GM11168 (cell line): Measurements from ENCODE around the gene MXD4.

ENCODE experiments used
- in situ Hi-C: fragments of 300-500 bp; cut with MboI; formaldehyde crosslinking; loops from one replicate; pipeline ENCODE4 v1.12.0; 2022; ENCODE audit warnings: low sequenced_read_pairs; ENCODE audit not compliant: unreplicated experiment

MXD4 gene

DNA sequence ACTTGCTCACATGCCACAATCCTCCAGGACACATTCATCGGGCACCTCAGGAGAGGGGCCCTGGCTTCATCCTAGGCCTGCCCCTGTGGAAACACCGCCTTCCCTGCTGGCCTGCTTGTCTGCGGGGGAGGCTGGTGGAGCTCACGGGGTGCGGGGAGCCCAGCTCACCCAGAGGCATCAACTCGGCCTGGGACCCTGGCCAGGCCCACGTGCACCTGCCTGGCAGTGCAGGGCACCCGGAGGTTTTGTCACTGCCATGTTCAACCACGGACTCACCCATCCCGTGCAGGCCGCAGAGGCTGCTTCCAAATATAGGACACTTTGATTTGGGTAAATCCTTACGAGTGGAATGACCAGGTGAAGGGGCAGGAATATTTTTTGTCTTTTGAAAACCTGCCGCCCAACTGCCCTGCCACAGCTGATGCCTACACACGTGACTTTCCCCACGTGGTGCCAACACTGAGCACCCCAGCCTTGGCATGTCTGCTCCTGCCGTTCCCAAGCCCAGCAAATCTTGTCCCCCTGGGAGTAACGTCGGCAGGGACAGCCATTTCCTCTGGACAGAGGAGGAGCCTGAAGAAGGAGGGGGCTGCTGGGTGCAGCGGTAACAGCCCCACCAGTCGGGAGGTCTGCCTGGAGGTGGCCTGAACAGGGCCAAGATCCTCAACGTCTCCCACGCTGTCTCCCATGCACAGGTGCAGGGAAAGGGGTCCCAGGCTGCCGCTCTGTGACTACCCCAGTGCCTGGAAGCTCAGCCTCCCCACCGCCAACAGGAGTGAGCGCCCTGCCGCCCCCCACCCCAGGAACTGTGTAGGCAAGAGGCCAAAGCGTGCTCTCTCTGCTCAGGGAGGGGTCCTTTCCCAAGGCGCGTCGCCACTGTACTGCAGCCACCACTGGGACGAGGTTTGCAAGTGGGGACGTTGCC is 8.5 kb downstream of the MXD4 start:
- in situ Hi-C loops: no loop called here

- in situ Hi-C loops: no loop called here
Observed at GRCh38 chr4:2252530-2253091, 9.3 kb downstream of the MXD4 start.

- in situ Hi-C loops: no loop called here
Observed at GRCh38 chr4:2251795-2252529, 9.9 kb downstream of the MXD4 start.

DNA sequence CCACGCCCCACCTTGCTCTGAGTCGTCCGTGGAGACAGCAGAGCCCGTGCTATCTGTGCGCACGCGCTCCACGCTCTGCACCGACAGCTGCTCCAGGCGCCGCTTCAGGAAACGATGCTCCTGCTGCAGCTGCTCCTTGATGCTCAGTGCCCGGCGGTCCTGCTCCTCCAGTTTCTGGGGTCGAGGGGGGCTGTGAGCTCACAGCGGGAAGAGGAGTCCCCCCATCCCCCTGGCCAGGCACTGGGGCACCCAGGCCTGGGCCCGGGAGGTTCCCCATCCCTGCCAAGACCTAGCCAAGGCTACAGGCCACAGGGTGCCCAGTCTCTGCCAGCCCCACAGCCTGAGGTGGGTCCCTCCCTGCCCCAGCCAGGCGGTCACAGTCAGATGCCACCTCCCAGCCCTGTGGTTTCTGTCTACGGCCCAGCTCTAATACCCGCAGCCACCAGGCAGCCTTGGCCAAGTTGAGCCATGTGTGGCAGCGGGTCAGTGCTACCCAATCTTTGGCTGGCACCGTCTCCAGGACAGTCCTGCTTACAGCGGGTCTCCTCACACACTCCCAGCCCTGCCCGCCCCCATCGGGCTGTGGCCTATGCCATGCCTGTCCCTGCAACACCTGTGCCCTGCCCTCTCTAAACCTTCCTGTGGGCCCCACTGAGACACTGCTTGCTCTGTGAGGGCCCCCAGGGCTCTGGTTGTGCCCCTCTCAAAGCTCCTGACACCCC is 10.7 kb downstream of the MXD4 start:
- in situ Hi-C loops: no loop called here

DNA sequence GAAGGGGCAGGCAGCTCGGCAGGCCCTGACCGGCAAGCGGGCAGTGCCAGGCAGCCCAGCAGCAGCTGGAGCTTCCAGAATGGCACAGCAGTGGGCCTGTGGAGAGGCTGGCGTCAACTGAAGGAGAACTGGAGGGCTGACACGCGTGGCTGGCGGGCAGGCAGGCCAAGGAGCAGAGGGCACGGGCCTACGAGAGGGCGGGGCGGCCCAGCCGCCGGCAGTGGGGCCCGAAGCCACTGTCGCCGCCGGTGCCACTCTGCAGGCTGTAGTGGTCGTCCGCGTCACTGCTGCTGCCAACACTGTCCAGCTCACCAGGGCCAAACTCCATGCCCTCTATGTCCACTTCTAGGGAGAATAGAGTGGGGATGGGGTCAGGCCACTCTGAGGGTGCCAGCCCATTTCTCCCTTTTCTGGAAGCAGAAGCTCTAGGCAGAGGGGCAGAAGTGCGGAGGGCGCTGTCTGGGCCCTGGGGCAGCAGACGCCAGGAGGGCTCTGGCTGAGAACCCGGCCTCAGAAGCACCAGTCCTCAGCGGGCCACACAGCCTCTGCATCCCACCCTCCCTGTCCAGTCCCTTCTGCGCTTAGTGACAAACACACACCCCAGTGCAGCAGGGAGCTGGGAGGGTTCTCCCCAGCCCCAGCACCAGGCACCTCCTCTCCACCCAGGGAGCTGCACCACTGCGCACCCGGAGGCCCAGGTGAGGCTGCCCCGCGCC is 11.4 kb downstream of the MXD4 start:
- in situ Hi-C loops: no loop called here

DNA sequence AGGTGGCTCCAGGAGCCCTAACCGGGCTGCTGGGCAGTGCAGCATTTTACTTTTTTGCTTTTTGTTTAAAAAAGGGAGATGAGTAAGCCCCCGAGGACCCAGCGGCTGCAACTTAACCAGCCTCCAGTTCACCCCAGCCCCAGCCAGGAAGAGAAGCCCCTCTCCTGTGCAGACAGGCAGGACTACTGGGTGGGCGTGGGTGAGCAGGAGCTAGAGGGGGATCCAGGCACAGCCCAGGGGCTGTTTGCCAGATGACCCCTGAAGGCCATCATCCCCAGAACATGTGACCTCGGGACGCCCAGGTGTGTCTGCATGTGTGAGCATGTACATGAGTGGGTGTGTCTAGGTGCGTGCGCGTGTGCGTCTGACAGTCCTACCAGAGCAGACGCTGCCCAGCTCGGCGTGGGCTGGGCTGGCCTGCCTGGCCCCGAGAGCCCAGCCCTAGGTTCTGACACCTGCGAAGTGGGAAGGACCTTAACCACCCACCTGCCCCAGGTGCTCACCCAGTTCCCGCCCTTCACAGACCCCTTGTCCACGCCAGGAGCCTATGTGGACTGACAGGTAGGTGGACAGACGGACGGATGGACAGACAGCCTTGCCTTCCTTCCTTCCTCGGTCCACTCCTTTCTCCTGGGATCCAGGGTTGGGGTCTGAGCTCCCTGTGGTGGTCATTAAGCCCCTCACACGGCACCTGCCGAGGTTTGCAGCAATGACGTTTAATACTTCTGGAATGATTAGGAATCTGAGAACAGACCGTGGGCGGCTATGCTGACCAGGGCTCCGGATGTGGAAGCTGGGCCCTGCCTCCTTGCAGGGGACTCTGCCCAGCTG is 12.2 kb downstream of the MXD4 start:
- in situ Hi-C loops: no loop called here

DNA sequence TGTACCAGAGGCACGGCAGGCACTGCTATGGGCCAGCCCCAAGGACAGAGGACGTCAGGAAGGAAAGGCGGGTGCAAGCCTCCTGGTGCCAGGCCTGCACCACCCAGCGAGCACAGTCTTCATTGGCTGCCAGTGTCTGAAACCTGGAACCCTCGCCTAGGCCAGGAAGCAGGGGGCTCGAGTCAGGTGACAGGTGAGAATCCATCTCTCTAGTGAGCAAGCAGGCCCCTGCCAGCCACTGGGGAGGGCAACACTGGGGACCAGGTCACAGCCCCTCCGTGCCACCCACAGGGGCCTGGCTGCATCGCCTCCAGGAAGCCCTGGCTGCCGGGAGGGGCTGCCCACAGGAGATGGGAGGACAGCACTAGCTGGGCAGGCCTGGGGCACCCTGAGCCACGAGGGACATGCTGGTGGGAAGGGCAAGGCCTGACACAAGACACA is 13.1 kb downstream of the MXD4 start:
- in situ Hi-C loops: no loop called here

DNA sequence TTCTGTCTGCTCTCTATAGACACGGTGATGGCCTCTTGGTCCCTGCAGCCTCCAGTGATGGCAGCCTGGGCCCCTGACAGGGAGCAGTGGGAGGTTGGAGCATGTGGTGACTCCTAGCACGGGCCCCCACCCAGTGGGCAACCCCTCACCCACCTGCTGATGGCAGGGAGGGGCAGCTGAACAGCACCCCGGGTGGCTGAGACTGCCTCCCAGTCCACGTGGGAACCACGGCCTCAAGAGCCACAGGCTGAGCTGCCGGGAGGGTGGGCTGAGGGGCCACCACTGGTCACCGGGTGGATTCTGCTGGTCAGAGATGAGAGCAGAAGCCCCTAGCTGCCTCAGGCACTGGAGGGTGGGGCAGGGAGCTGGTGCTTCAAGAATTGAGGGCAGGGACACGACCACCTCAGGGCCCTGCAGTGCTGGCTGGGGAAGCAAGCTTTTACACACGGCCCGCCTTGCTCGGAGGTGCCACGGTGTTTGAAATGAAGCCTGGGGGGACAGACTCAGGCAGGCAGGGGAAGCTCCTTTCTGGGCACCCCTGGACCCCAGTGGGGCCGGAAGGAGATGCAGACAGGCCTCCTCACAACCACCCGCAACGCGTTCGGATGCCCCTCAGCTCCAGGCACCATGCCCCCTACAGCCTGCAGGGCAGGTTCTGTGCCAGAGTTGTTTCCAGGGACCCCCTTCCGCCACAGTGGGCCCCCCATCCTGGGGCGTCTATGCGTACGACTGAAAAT is 13.7 kb downstream of the MXD4 start:
- in situ Hi-C loops: no loop called here

- in situ Hi-C loops: no loop called here
Observed at GRCh38 chr4:2247128-2248043, 14.5 kb downstream of the MXD4 start.

DNA sequence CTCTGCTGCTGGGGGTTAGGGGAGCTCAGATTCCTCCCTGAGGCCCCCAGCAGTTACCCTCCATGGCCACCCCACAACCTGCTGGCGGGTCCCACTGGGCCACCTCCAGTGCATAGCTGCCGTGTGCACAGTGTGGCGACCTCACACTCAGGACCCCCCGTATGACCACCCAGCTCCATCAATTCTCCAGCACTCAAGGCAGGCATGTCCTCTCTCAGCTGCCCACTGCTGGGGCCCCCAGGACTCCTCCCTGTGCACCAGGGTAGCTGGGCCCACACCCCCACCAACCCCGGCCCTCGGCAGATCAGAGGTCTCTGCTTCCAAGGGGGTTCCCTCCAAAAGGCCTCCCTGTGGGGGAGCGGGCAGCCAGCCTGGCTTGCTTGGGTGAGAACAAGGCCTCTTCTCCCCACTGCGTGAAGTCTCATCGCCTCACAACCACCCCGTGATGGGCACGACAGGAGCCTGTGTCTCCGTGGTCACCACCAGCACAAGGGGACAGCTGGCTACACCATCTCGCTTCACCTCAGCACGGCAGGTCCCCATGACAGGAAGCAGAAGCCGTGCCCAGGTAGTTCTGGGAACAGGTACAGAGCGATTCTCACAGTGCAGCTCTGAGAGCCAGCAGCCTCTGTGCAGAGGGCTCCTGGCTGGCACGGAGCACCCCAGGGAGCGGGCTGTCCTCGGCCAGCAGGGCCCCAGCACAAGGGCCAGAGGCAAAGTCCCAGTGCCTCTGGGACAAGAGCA is 15.4 kb downstream of the MXD4 start:
- in situ Hi-C loops: no loop called here

DNA sequence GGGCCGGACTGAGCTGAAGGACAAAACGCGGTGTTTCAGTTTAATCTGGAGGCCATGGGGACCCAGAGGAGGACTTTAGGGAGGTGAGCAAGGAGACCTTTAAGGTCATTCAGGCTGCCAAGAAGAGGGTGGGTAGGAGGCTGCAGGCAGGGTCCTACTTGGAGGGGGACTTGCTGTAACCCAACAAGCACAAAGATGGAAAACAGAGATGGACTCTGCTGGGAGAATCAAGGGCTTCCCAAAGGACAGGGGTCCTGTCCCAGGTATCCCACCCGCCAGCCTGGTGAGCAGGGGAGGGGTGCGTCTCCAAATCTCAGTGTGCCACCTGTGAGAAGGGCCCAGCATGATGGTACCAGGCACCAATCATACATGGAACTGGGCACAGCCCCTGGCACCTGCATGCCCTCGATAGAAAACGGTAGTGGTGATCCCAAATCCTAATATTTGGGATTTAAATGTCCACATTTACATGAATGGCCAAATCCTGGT is 16.1 kb downstream of the MXD4 start:
- in situ Hi-C loops: no loop called here

GRCh38 chr4:2245057-2245786 is 16.7 kb downstream of the MXD4 start:
- in situ Hi-C loops: no loop called here

DNA sequence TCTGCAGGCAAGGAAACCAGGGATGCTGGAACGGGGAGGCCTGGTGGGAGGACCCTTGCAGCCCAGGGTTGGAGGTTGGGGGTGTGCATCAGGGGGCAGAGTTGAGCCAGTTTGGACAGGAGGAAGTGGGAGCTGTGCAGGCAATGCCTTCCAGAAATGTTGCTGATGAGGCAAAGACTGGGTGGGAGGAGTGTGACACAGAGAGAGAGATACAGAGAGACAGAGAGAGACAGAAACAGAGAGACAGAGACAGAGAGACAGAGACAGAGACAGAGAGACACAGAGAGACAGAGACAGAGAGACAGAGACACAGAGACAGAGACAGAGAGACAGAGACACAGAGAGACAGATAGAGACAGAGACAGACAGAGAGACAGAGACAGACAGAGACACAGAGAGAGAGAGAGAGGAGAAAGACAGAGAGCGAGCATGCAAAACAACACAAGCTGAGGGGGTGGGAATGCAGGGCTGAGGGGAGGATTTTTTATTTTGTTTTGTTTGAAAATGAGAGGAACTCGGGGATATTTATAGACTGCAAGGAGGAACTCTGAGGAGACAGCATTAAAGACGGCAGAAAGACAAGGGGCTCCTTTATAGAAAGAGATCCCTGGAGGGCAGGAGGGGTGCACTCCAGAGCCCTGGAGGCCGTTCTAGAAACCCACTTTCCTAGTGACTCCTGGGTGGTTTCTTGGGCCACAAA is 18.1 kb downstream of the MXD4 start:
- in situ Hi-C loops: no loop called here

GRCh38 chr4:2241410-2242353 is 20.2 kb downstream of the MXD4 start, which contains the start of the genes HAUS3 and POLN:
Gene HAUS3 (minus strand): TSS chr4:2242121. CDS start chr4:2240946, 1,175 bp downstream.
Gene POLN (minus strand): TSS chr4:2242121. CDS start chr4:2229231, 12,890 bp downstream.
- in situ Hi-C loops: no loop called here
